Neutrophil (primary cell): ENCODE results near the gene FA2H.
A peak's percentile ranks its signal among the peaks of the same experiment; 100 is the strongest.

ENCODE experiments used
- H3K27ac ChIP-seq: fragments of 200-600 bp; sonication (generic); 2 replicates; pipeline ENCODE4 v1.5.1; 2016; ENCODE audit warnings: mild to moderate bottlenecking, moderate library complexity
- H3K27me3 ChIP-seq: fragments of 200-600 bp; sonication (generic); 2 replicates; pipeline ENCODE4 v1.6.0; 2016; ENCODE audit warnings: mild to moderate bottlenecking
- H3K36me3 ChIP-seq: fragments of 200-600 bp; sonication (generic); 2 replicates; pipeline ENCODE4 v1.5.1; 2017
- H3K4me1 ChIP-seq, 2 experiments: fragments of 200-600 bp in 1 of 2; sonication (generic) in 1 of 2; 1 replicate in 1 of 2; 2 replicates in 1 of 2; pipeline versions ENCODE4 v1.5.1 to v1.6.1; 2013 to 2016; ENCODE audit warnings: low read depth in 1 of 2, low read length in 1 of 2, mild to moderate bottlenecking in 1 of 2, moderate library complexity in 1 of 2; ENCODE audit not compliant: control insufficient read depth in 1 of 2, insufficient read depth in 1 of 2
- H3K4me3 ChIP-seq, 2 experiments: fragments of 200-600 bp in 1 of 2; sonication (generic) in 1 of 2; 1 replicate in 1 of 2; 2 replicates in 1 of 2; pipeline ENCODE4 v1.5.1; 2013 to 2016; ENCODE audit warnings: low read depth in 1 of 2, low read length in 1 of 2, mild to moderate bottlenecking in 1 of 2, moderate library complexity in 1 of 2
- H3K9me3 ChIP-seq: fragments of 200-600 bp; sonication (generic); 2 replicates; pipeline ENCODE4 v1.5.1; 2016
- TF ChIP-seq, protein P1 (sequence below): fragments of 200-600 bp; sonication (generic); IDR thresholded peaks from 2 replicates; pipeline ENCODE4 v1.5.1; 2016; ENCODE audit warnings: antibody characterized with exemption

FA2H gene

DNA sequence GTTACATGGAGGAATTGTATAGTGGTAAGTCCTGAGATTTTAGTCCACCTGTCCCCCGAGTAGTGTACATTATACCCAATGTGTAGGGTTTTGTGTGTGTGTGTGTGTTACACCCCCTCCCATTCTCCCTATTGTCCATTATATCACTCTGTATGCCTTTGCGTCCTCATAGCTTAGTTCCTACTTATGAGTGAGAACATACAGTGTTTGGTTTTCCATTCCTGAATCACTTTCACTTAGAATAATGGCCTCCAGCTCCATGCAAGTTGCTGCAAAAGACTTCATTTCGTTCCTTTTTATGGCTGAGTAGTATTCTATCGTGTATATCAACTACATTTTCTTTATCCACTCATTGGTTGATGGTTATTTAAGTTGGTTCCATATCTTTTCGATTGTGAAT lies 635 bp upstream of the FA2H start:
- H3K36me3 ChIP-seq = no peaks in the 10 kb centered on the region
- H3K4me1 ChIP-seq = peaks cover 5 to 17% of the 10 kb centered on the region in 2 experiments
- peaks cover 66% of the 10 kb centered on the region for H3K27me3 ChIP-seq
- H3K4me3 ChIP-seq = peak overlapping the region in 1 of 2 experiments; percentile 38
- TF ChIP-seq, protein P1, sequence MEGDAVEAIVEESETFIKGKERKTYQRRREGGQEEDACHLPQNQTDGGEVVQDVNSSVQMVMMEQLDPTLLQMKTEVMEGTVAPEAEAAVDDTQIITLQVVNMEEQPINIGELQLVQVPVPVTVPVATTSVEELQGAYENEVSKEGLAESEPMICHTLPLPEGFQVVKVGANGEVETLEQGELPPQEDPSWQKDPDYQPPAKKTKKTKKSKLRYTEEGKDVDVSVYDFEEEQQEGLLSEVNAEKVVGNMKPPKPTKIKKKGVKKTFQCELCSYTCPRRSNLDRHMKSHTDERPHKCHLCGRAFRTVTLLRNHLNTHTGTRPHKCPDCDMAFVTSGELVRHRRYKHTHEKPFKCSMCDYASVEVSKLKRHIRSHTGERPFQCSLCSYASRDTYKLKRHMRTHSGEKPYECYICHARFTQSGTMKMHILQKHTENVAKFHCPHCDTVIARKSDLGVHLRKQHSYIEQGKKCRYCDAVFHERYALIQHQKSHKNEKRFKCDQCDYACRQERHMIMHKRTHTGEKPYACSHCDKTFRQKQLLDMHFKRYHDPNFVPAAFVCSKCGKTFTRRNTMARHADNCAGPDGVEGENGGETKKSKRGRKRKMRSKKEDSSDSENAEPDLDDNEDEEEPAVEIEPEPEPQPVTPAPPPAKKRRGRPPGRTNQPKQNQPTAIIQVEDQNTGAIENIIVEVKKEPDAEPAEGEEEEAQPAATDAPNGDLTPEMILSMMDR = no peak
- no peaks in the 10 kb centered on the region for H3K9me3 ChIP-seq
- H3K27ac ChIP-seq = no peak overlapping the region

GRCh38 chr16:74773446-74774222 lies 986 bp downstream of the FA2H start:
- Histone ChIP-seq H3K4me3 (no peak overlapping the region), H3K27me3 (peaks cover 70% of the 10 kb centered on the region), H3K36me3 (no peaks in the 10 kb centered on the region), H3K4me1 (peaks cover 5 to 17% of the 10 kb centered on the region in 2 experiments), H3K27ac (no peak overlapping the region), H3K9me3 (no peaks in the 10 kb centered on the region)
- TF ChIP-seq, protein P1 = no peak

DNA sequence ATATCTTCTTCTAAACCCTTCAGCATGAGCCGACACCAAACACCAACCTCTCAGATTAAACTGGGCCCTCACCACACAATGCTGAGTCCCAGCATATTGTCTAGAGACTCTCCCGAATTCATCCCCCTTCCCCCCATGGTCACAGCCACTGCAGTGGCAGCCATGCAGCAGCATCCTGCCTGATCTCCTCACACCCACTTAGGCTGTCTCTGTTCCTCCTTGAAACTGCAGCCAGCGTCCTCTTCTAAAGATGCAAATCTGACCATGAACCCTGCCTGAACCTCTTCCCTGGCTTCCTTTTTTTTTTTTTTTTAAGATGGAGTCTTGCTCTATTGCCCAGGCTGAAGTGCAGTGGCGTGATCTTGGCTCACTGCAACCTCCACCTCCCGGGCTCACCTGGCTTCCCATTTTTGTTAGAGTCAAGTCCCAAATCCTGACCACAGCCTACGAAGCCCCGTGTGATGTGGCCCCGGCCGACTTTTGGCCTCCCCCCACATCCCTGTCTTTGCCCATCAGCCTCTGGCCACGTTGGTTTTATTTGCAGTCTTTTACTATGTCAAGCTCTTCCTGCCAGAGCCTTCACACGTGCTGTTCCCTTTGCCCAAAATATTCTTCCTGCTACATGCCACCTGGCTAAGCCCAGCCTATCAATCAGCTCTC lies 2.8 kb downstream of the FA2H start:
- peaks cover 5 to 17% of the 10 kb centered on the region in 2 experiments for H3K4me1 ChIP-seq
- no peaks in the 10 kb centered on the region for H3K9me3 ChIP-seq
- H3K4me3 ChIP-seq = no peak overlapping the region
- no peaks in the 10 kb centered on the region for H3K36me3 ChIP-seq
- peaks cover 75% of the 10 kb centered on the region for H3K27me3 ChIP-seq
- no peak overlapping the region for H3K27ac ChIP-seq
- TF ChIP-seq, protein P1 = no peak

DNA sequence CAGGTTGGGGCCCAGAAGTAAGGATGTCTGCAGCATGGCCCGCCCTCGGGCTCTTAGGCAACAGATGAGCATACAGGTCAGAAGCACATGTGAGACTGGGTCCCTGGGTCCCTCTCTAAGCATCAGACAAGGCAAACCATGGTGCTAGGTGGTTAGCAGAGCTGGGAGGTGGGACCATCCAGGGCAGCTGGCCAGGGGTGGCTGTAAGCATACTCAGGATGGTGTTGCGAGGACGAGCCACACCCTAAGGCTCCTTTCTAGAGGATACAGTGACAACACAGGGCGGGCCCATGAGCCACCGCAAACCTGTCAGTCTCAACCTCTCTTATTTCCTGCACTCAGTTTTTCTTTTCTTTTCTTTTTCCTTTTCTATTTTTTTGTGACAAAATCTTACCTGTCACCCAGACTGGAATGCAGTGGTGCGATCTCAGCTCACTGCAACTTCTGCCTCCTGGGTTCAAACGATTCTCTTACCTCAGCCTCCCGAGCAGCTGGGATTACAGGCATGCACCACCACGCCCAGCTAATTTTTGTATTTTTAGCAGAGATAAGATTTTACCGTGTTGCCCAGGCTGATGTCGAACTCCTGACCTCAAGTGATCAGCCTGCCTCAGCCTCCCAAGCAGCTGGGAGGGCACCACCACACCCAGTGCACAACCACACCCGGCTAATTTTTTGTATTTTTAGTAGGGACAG lies 3.6 kb downstream of the FA2H start:
- no peaks in the 10 kb centered on the region for H3K9me3 ChIP-seq
- H3K27ac ChIP-seq = no peak overlapping the region
- peaks cover 5 to 17% of the 10 kb centered on the region in 2 experiments for H3K4me1 ChIP-seq
- TF ChIP-seq, protein P1 = no peak
- peaks cover 73% of the 10 kb centered on the region for H3K27me3 ChIP-seq
- no peak overlapping the region for H3K4me3 ChIP-seq
- H3K36me3 ChIP-seq = no peaks in the 10 kb centered on the region

- Histone ChIP-seq H3K27ac (no peak overlapping the region), H3K27me3 (peaks cover 60% of the 10 kb centered on the region), H3K4me1 (peaks cover 5 to 11% of the 10 kb centered on the region in 2 experiments), H3K36me3 (no peaks in the 10 kb centered on the region), H3K9me3 (no peaks in the 10 kb centered on the region), H3K4me3 (no peak overlapping the region)
- TF ChIP-seq, protein P1 = no peak
These were observed 4.9 kb downstream of the FA2H start for GRCh38 chr16:74769586-74770190.
